ENCODE data around the gene VWA5B1.

GRCh38 chr1:20328201-20328600 lies 37.5 kb downstream of the VWA5B1 start:
- TF ChIP-seq CTCF (IDR thresholded peaks at IDR 0.05; ENCODE audit: low read depth, low read length) (no peak), EZH2phosphoT487 (IDR thresholded peaks at IDR 0.05; ENCODE audit: low read depth) (no peak)
